ENCODE measurements around the gene DSCAM. TPM values are rescaled to one million over a fixed set of nuclear protein-coding genes. Genes with fewer than 3 reads are reported as not detected.

DSCAM gene
- total RNA-seq, 6 experiments from 2014 or later, result 1.0 to 1.3 (median 1.1) TPM

- Mint-ChIP-seq H3K4me1 (ENCODE audit: low read depth) (peaks cover 45% of the 10 kb centered on the region), H3K27me3 (ENCODE audit: insufficient read depth) (no peaks in the 10 kb centered on the region), H3K36me3 (ENCODE audit: low read depth) (no peaks in the 10 kb centered on the region), H3K27ac (no peak overlapping the region), H3K4me3 (peak overlapping the region; percentile 18; the same call in 1 of the 2 replicates), H3K9me3 (no peaks in the 10 kb centered on the region; the same call in 1 of the 2 replicates)
- DNase-seq, result no peak
- TF ChIP-seq CTCF (IDR thresholded peaks at IDR 0.05), result no peak
Observed at GRCh38 chr21:40635391-40635790, 211.6 kb downstream of the DSCAM start.

- no peaks in the 10 kb centered on the region for H3K36me3 Mint-ChIP-seq (ENCODE audit: low read depth)
- H3K9me3 Mint-ChIP-seq, result no peaks in the 10 kb centered on the region
- H3K27ac Mint-ChIP-seq, result no peak overlapping the region
- DNase-seq, result no peak
- no peak overlapping the region for H3K4me3 Mint-ChIP-seq
- peaks cover 33% of the 10 kb centered on the region for H3K4me1 Mint-ChIP-seq (ENCODE audit: low read depth)
- H3K27me3 Mint-ChIP-seq (ENCODE audit: insufficient read depth), result no peaks in the 10 kb centered on the region
- TF ChIP-seq CTCF (IDR thresholded peaks at IDR 0.05), result no peak
Observed at GRCh38 chr21:40634141-40634540, 212.8 kb downstream of the DSCAM start.

GRCh38 chr21:40633048-40633447, 213.9 kb downstream of the DSCAM start:
- no peak overlapping the region for H3K27ac Mint-ChIP-seq

GRCh38 chr21:40631211-40631610, 215.7 kb downstream of the DSCAM start:
- H3K27me3 Mint-ChIP-seq (ENCODE audit: insufficient read depth), result no peaks in the 10 kb centered on the region
- peak overlapping the region; percentile 45 for H3K27ac Mint-ChIP-seq
- TF ChIP-seq CTCF (IDR thresholded peaks at IDR 0.05), result no peak
- peaks cover 4% of the 10 kb centered on the region; the same call in 1 of the 2 replicates for H3K36me3 Mint-ChIP-seq (ENCODE audit: low read depth)
- H3K9me3 Mint-ChIP-seq, result peaks cover 4% of the 10 kb centered on the region
- DNase-seq, result peak; percentile 30
- H3K4me1 Mint-ChIP-seq (ENCODE audit: low read depth), result peaks cover 28% of the 10 kb centered on the region
- peak overlapping the region; percentile 1; the same call in 1 of the 2 replicates for H3K4me3 Mint-ChIP-seq

More at GRCh38 chr21:40633048-40633447, 213.9 kb downstream of the DSCAM start:
- Mint-ChIP-seq H3K4me1 (ENCODE audit: low read depth) (peaks cover 30% of the 10 kb centered on the region), H3K36me3 (ENCODE audit: low read depth) (no peaks in the 10 kb centered on the region), H3K9me3 (no peaks in the 10 kb centered on the region), H3K4me3 (no peak overlapping the region), H3K27me3 (ENCODE audit: insufficient read depth) (no peaks in the 10 kb centered on the region)
- no peak for DNase-seq
- no peak for TF ChIP-seq CTCF (IDR thresholded peaks at IDR 0.05)

- Mint-ChIP-seq H3K27me3 (ENCODE audit: insufficient read depth) (no peaks in the 10 kb centered on the region; the same call in 1 of the 2 replicates), H3K36me3 (ENCODE audit: low read depth) (peaks cover 12% of the 10 kb centered on the region; the same call in 1 of the 2 replicates), H3K27ac (no peak overlapping the region), H3K4me1 (ENCODE audit: low read depth) (peaks cover 28% of the 10 kb centered on the region), H3K9me3 (peaks cover 15% of the 10 kb centered on the region), H3K4me3 (no peak overlapping the region)
- no peak for DNase-seq
- no peak for TF ChIP-seq CTCF (IDR thresholded peaks at IDR 0.05)
Observed at GRCh38 chr21:40625991-40626390, 221.0 kb downstream of the DSCAM start.

Data from HFFc6 (cell line).